Body of pancreas (tissue), 4 donors: Measurements from ENCODE around the gene ABCC3. TPM values are rescaled to one million over a fixed set of nuclear protein-coding genes. Genes with fewer than 3 reads are reported as not detected.

Experiments used
- ATAC-seq: fragments of 150-250 bp; one replicate; pipeline ENCODE4 v1.9.1; 2016
- DNase-seq, 4 donors: peaks; one replicate each; pipeline ENCODE4 v3.0.0-alpha.2; 2019
- H3K27ac ChIP-seq, 4 donors: fragments of 200-600 bp; sonication (generic); 1 replicate in 3 of 4; 2 replicates in 1 of 4; pipeline versions ENCODE4 v1.5.1 to v1.6.1; 2016 to 2019; ENCODE audit warnings: mild to moderate bottlenecking in 1 of 4, mixed read lengths in 1 of 4, moderate library complexity in 1 of 4
- H3K27me3 ChIP-seq, 2 donors: fragments of 200-600 bp; sonication (generic); one replicate each; pipeline ENCODE4 v1.6.0; 2016; ENCODE audit warnings: mild to moderate bottlenecking in 1 of 2
- H3K36me3 ChIP-seq, 2 donors: fragments of 200-600 bp; sonication (generic); replicated peaks in 1 of 2; 2 replicates each; pipeline ENCODE4 v1.5.1; 2016; ENCODE audit warnings: low read depth in 2 of 2; ENCODE audit not compliant: insufficient read depth in 1 of 2
- H3K4me1 ChIP-seq: fragments of 200-600 bp; sonication (generic); one replicate; pipeline ENCODE4 v1.6.0; 2016
- H3K4me3 ChIP-seq, 2 donors: fragments of 200-600 bp; sonication (generic); 1 replicate in 1 of 2; 2 replicates in 1 of 2; pipeline ENCODE4 v1.5.1; 2016 to 2019
- H3K9me3 ChIP-seq, 3 donors: fragments of 200-600 bp; sonication (generic); 1 replicate in 2 of 3; 2 replicates in 1 of 3; pipeline ENCODE4 v1.5.1; 2016
- CTCF ChIP-seq, 7 experiments: fragments of 450-650 bp in 4 of 7; fragments of 200-600 bp in 3 of 7; sonication (generic) in 3 of 7; IDR thresholded peaks; one replicate each; pipeline ENCODE4 v1.5.1; 2016 to 2019; ENCODE audit warnings: antibody characterized with exemption in 7 of 7
- POLR2A ChIP-seq, 3 donors: fragments of 450-650 bp; IDR thresholded peaks; one replicate each; pipeline ENCODE4 v1.6.1; 2016; ENCODE audit warnings: antibody characterized with exemption in 3 of 3, mild to moderate bottlenecking in 2 of 3
- WGBS, 2 donors: methylation state at CpG; one replicate each; pipeline ENCODE4 v1.1.5; 2017; 5-methylcytosine and 5-hydroxymethylcytosine counted together
- intact Hi-C: fragments of 100-400 bp; cut with DNase I; formaldehyde crosslinking; loops from one replicate; pipeline ENCODE4 v1.15.1; 2023
- total RNA-seq, 2 donors: library from RNA; depleted of rRNA; stranded (reverse); fragments of >200 nt; gene quantifications; one replicate each; pipeline ENCODE4 v1.1.0, GENCODE V29; 2016

ABCC3 gene
- total RNA-seq, 2 donors from 2014 or later, result 130 to 163 TPM

DNA sequence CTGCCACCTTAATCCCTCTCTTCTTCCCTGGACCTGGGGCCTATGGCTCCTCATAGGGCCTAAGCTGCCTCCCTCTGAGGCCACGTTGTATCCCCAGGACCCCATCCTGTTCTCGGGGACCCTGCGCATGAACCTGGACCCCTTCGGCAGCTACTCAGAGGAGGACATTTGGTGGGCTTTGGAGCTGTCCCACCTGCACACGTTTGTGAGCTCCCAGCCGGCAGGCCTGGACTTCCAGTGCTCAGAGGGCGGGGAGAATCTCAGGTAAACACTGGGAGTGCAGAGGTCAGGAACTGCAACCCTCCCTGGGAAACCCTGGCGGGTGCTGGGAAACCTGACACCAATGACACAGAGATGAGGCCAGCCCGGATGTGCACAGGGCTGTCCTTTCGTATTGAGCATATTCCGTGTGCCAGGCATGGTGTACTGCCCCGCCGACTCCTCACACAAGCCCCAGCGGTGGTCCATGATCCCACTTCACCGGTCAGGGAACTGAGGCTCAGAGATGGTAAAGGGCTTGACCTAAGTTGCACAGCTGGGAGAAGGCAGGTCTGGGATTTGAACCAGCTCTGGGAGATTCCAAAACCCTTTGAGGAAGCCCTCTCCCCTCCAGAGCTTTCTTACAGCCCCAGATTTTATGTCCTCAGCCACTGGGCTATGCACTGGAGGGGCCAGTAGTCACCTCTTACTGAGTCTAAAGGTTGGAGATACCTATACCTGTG is 50.1 kb downstream of the ABCC3 start:
- DNase-seq, result peak; percentile 74 to 87 (median 80)
- intact Hi-C loops, result loop anchor here (5.0 kb wide), 1 partner anchor 37 kb away; no protein-coding TSS in a partner anchor
- ATAC-seq, result peak; percentile 62
- no peaks in the 10 kb centered on the region for H3K36me3 ChIP-seq
- no peaks in the 10 kb centered on the region for H3K27me3 ChIP-seq
- peak overlapping the region; percentile 54 to 98 (median 92) for H3K27ac ChIP-seq
- H3K9me3 ChIP-seq, result no peaks in the 10 kb centered on the region
- H3K4me3 ChIP-seq, result no peak overlapping the region
- WGBS, 2 donors, result 43 to 48% methylated on average over 3 to 15 of the region's 15 CpGs
- peaks cover 68% of the 10 kb centered on the region for H3K4me1 ChIP-seq
- TF ChIP-seq CTCF (IDR thresholded peaks at IDR 0.05), result peak in 1 of 7 experiments; percentile 1
- no peak for TF ChIP-seq POLR2A (IDR thresholded peaks at IDR 0.05)

GRCh38 chr17:50685334-50685665 is 50.6 kb downstream of the ABCC3 start:
- H3K36me3 ChIP-seq, result no peaks in the 10 kb centered on the region
- peaks cover 74% of the 10 kb centered on the region for H3K4me1 ChIP-seq
- H3K4me3 ChIP-seq, result no peak overlapping the region
- intact Hi-C loops, result no loop called here
- DNase-seq (no peak), ATAC-seq (no peak)
- TF ChIP-seq CTCF (IDR thresholded peaks at IDR 0.05) (no peak), POLR2A (IDR thresholded peaks at IDR 0.05) (no peak)
- no peaks in the 10 kb centered on the region for H3K9me3 ChIP-seq
- WGBS, 2 donors, result 75 to 92% methylated on average over 1 of the region's 1 CpG
- H3K27ac ChIP-seq, result peak overlapping the region; percentile 90 to 98 (median 94)
- H3K27me3 ChIP-seq, result no peaks in the 10 kb centered on the region

- Histone ChIP-seq H3K36me3 (no peaks in the 10 kb centered on the region), H3K9me3 (no peaks in the 10 kb centered on the region), H3K27ac (peak overlapping the region; percentile 90 to 98 (median 94)), H3K4me1 (peaks cover 79% of the 10 kb centered on the region), H3K4me3 (no peak overlapping the region), H3K27me3 (no peaks in the 10 kb centered on the region)
- DNase-seq (peak in 2 of 4 donors; percentile 40 to 42), ATAC-seq (no peak)
- intact Hi-C loops, result no loop called here
- 81 to 87% methylated on average over 12 to 17 of the region's 17 CpGs for WGBS, 2 donors
- no peak for TF ChIP-seq CTCF (IDR thresholded peaks at IDR 0.05)
- no peak for TF ChIP-seq POLR2A (IDR thresholded peaks at IDR 0.05)
Measured at GRCh38 chr17:50685691-50686493, 51.2 kb downstream of the ABCC3 start.

DNA sequence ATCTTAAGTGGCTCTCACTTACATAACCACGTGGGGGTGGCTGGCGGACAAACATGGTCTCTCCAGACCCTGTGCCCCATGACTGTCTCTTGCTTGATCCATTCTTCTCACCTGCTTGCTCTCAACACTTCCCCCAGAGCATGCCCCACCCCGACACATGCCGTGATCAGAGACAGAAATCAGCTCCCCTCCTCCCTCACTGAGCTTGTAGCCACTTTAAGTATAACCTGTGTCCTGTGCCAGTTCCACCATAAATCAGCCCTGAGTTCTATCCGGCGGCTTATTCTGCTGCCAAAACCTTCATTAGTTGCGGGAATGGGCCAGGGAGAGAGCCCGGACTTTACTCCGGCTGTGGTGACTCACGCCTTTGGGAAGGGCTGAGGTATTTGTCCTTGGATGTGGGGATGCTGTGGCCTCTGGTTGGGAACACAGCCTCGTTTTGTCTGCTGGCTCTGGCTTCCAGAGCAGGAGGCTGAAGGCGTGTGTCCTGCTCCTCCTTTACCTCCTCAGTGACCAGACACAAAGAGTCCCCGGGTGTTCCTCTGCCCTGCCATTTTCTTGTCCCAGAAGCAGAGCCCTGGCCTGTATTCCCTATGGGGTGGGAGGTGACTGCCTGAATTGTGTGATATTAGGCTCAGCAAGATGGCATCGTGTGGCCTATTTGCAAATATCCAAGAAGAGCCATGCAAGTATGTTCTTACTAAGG is 52.0 kb downstream of the ABCC3 start:
- WGBS, 2 donors, result 22 to 29% methylated on average over 14 of the region's 14 CpGs
- peak; percentile 87 for ATAC-seq
- intact Hi-C loops, result no loop called here

More for the DNA sequence above, 52.0 kb downstream of the ABCC3 start:
- Histone ChIP-seq H3K27ac (peak overlapping the region; percentile 90 to 98 (median 94)), H3K27me3 (no peaks in the 10 kb centered on the region), H3K36me3 (no peaks in the 10 kb centered on the region), H3K9me3 (no peaks in the 10 kb centered on the region), H3K4me3 (no peak overlapping the region), H3K4me1 (peaks cover 87% of the 10 kb centered on the region)
- TF ChIP-seq CTCF (IDR thresholded peaks at IDR 0.05) (no peak), POLR2A (IDR thresholded peaks at IDR 0.05) (peak in 2 of 3 donors; percentile 44 to 53)
- peak; percentile 87 to 94 (median 90) for DNase-seq
